Prostate gland (tissue), 2 donors: Measurements from ENCODE around the gene AGFG1.

Experiments used
- POLR2A ChIP-seq: fragments of 450-650 bp; IDR thresholded peaks from one replicate; pipeline ENCODE4 v1.6.1; 2016; ENCODE audit warnings: antibody characterized with exemption, mild to moderate bottlenecking
- POLR2AphosphoS5 ChIP-seq: sonication (generic); formaldehyde crosslinking; IDR thresholded peaks from one replicate; pipeline ENCODE4 v1.6.1; 2017; ENCODE audit warnings: antibody characterized with exemption
- TF ChIP-seq, protein P1 (sequence below), 4 experiments: fragments of 200-600 bp in 2 of 4; fragments of 450-650 bp in 2 of 4; sonication (generic) in 2 of 4; IDR thresholded peaks; 1 replicate in 3 of 4; 2 replicates in 1 of 4; pipeline ENCODE4 v1.5.1; 2016 to 2019; ENCODE audit warnings: antibody characterized with exemption in 4 of 4, mild to moderate bottlenecking in 2 of 4, moderate library complexity in 2 of 4

GRCh38 chr2:227570615-227571014 is 98.7 kb downstream of the AGFG1 start:
- TF ChIP-seq, protein P1, sequence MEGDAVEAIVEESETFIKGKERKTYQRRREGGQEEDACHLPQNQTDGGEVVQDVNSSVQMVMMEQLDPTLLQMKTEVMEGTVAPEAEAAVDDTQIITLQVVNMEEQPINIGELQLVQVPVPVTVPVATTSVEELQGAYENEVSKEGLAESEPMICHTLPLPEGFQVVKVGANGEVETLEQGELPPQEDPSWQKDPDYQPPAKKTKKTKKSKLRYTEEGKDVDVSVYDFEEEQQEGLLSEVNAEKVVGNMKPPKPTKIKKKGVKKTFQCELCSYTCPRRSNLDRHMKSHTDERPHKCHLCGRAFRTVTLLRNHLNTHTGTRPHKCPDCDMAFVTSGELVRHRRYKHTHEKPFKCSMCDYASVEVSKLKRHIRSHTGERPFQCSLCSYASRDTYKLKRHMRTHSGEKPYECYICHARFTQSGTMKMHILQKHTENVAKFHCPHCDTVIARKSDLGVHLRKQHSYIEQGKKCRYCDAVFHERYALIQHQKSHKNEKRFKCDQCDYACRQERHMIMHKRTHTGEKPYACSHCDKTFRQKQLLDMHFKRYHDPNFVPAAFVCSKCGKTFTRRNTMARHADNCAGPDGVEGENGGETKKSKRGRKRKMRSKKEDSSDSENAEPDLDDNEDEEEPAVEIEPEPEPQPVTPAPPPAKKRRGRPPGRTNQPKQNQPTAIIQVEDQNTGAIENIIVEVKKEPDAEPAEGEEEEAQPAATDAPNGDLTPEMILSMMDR (IDR thresholded peaks at IDR 0.05): no peak
- TF ChIP-seq POLR2A: no peak
- TF ChIP-seq POLR2AphosphoS5: no peak
